Upper lobe of right lung (tissue), 1 donor: ENCODE data around the gene TBC1D22A. TPM values are rescaled to one million over a fixed set of nuclear protein-coding genes. Genes with fewer than 3 reads are reported as not detected.

Experiments used
- ATAC-seq: fragments of 200-7000 bp; cut with Tn5 transposase; one replicate; pipeline ENCODE4 v1.9.1; 2020; ENCODE audit warnings: mild to moderate bottlenecking, moderate library complexity
- DNase-seq: peaks from one replicate; pipeline ENCODE4 v3.0.0-alpha.2; 2020
- H3K27ac ChIP-seq: fragments of 200-600 bp; one replicate; pipeline ENCODE4 v1.8.0; 2022
- H3K27me3 ChIP-seq: fragments of 200-600 bp; one replicate; pipeline ENCODE4 v1.8.0; 2022; ENCODE audit warnings: mild to moderate bottlenecking
- H3K36me3 ChIP-seq: fragments of 200-600 bp; one replicate; pipeline ENCODE4 v1.8.0; 2022
- H3K4me1 ChIP-seq: fragments of 200-600 bp; one replicate; pipeline ENCODE4 v1.8.0; 2022
- H3K4me3 ChIP-seq: fragments of 200-600 bp; one replicate; pipeline ENCODE4 v1.8.0; 2022; ENCODE audit warnings: mild to moderate bottlenecking
- H3K9me3 ChIP-seq: fragments of 200-600 bp; one replicate; pipeline ENCODE4 v1.8.0; 2022
- intact Hi-C: fragments of 100-400 bp; cut with DNase I; formaldehyde crosslinking; loops from one replicate; pipeline ENCODE4 v1.11.0; 2022
- total RNA-seq: library from RNA; stranded (reverse); fragmentation: NEBNext Ultra II Directional; extraction: Animal tissue kit (Norgen Biotek cat#: 25700); gene quantifications from one replicate; pipeline ENCODE4 v1.2.1, GENCODE V29; 2021
- TF ChIP-seq, protein P1 (sequence below): fragments of 200-600 bp; IDR thresholded peaks from one replicate; pipeline ENCODE4 v1.8.0; 2022; ENCODE audit warnings: antibody characterized with exemption
- donor health status: DM: no; HTN: yes; CAD: no; lungs with severe emphysema.

The TBC1D22A gene
- total RNA-seq, 1 donor from 2014 or later, result 31.3 TPM

DNA sequence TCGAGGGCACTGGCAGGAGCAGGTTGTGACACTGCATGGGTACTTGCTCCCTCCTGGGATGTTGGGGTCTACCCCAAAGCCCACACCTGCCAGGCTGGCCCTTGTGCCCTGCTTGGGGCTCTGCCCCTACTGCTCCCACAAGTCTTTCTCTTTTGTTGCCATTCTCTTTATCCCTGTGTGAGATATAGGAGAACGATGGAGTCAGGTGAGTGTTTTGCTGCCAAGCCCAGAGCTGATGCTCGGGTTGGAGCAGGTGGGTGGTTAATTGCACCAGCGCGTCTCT, 292.6 kb downstream of the TBC1D22A start:
- no peaks in the 10 kb centered on the region for H3K4me1 ChIP-seq
- no peak overlapping the region for H3K27ac ChIP-seq
- no peak overlapping the region for H3K4me3 ChIP-seq
- no peaks in the 10 kb centered on the region for H3K36me3 ChIP-seq
- TF ChIP-seq, protein P1, sequence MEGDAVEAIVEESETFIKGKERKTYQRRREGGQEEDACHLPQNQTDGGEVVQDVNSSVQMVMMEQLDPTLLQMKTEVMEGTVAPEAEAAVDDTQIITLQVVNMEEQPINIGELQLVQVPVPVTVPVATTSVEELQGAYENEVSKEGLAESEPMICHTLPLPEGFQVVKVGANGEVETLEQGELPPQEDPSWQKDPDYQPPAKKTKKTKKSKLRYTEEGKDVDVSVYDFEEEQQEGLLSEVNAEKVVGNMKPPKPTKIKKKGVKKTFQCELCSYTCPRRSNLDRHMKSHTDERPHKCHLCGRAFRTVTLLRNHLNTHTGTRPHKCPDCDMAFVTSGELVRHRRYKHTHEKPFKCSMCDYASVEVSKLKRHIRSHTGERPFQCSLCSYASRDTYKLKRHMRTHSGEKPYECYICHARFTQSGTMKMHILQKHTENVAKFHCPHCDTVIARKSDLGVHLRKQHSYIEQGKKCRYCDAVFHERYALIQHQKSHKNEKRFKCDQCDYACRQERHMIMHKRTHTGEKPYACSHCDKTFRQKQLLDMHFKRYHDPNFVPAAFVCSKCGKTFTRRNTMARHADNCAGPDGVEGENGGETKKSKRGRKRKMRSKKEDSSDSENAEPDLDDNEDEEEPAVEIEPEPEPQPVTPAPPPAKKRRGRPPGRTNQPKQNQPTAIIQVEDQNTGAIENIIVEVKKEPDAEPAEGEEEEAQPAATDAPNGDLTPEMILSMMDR, result no peak
- H3K27me3 ChIP-seq, result no peaks in the 10 kb centered on the region
- ATAC-seq, result no peak
- intact Hi-C loops, result no loop called here
- H3K9me3 ChIP-seq, result no peaks in the 10 kb centered on the region
- DNase-seq, result no peak

DNA sequence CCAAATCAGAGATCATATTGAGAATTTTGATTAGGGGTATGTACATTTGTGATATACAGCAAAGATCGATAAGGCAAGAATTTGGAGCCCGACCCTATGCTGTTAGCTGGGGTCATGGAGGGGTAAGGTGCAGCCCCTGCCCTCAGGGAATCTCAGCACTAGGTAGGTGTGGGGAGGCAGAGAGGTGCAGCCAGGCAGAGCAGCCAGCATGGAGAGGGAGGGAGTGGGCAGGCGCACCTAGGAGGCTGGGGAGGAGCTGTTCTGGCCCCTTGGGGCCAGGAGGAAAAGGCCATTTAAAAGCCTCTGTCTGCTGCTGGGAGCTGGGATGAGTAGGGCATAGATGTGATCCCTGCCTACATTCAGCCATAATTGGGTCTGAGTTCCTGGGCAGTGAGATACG, 293.0 kb downstream of the TBC1D22A start:
- no peak for ATAC-seq
- TF ChIP-seq, protein P1, result no peak
- DNase-seq, result no peak
- no peaks in the 10 kb centered on the region for H3K4me1 ChIP-seq
- H3K27ac ChIP-seq, result no peak overlapping the region
- H3K36me3 ChIP-seq, result no peaks in the 10 kb centered on the region
- H3K9me3 ChIP-seq, result no peaks in the 10 kb centered on the region
- intact Hi-C loops, result no loop called here
- no peaks in the 10 kb centered on the region for H3K27me3 ChIP-seq
- H3K4me3 ChIP-seq, result no peak overlapping the region

DNA sequence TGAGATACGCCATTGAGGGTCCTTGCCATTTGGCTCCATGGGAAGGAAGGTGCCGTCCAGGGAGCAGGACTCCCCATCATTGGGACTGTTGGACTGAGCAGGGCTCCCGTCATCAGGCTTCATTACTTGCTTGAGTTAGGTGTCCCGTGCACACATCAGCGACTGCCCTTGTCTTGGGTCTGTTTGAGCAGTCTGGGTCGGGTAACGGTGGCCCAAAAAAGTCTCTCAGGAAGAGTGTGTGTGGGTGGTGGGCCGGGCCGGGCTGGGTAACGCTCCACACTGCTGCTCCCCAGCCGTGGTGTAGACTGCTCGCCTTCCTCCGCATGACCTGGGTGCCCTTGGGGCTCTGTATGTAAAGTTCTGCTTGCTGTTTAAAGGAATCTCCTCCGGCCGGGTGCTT, 293.5 kb downstream of the TBC1D22A start:
- no peaks in the 10 kb centered on the region for H3K36me3 ChIP-seq
- H3K27me3 ChIP-seq, result no peaks in the 10 kb centered on the region
- ATAC-seq (no peak), DNase-seq (peak; percentile 56)
- no peaks in the 10 kb centered on the region for H3K4me1 ChIP-seq
- no peak overlapping the region for H3K27ac ChIP-seq
- no peaks in the 10 kb centered on the region for H3K9me3 ChIP-seq
- TF ChIP-seq, protein P1, result no peak
- no peak overlapping the region for H3K4me3 ChIP-seq
- intact Hi-C loops, result no loop called here

DNA sequence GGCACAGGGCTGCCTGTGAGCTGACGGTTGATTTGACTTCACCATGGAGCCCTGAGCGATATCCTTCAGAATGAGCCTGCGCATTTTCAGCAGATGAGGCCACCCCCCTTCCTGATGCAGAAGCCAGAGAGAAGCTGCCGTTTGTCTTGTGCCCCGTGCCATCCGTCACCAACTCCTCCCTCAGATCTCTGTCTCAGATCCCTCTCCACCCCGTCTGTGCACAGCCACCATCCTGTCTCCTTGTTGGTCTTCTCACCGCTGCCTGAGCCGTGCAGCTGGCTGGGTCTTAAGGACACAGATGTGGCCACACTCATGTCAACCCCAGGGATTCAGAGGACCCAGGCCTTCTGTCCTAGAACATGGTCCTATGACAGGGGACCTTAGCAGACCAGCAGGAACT, 293.9 kb downstream of the TBC1D22A start:
- ATAC-seq (no peak), DNase-seq (peak; percentile 46)
- TF ChIP-seq, protein P1, result no peak
- intact Hi-C loops, result no loop called here
- no peaks in the 10 kb centered on the region for H3K4me1 ChIP-seq
- H3K9me3 ChIP-seq, result no peaks in the 10 kb centered on the region
- no peaks in the 10 kb centered on the region for H3K27me3 ChIP-seq
- H3K27ac ChIP-seq, result no peak overlapping the region
- H3K4me3 ChIP-seq, result no peak overlapping the region
- no peaks in the 10 kb centered on the region for H3K36me3 ChIP-seq

DNA sequence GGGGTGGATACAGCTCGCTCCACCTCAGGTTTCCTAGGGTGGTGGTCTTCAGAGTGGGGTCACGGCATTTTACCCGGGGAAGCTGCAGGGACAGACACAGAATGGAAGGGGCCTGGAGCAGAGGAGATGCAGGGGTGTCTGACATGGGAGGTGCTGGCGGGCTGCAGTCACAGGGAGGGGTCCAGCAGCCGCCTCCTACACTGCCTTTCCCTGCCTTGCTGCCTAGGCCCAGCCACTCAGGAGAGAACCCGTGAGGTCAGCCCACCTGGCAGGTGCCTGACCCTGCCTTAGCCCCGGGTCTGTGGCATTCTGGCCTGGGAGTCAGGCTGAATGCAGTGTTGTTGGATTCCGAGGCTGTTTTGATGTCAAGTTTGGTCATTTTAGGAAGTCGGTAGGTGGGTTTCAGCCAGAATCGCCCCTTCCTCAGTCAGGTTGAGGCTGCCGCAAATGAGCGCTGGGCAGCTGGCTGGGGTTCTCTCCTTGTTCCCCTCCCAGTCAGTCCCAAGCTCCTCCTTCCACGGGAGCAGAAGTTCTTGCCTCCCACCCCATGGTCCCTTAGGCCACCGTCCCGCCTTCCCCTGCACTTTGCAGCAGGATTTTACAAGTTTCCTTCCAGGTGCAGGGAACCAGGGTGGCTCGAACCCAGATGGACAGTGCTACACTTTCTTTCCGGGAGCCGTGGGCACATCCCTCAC, 294.5 kb downstream of the TBC1D22A start:
- H3K27me3 ChIP-seq, result no peaks in the 10 kb centered on the region
- peak; percentile 53 for DNase-seq
- H3K4me1 ChIP-seq, result no peaks in the 10 kb centered on the region
- H3K9me3 ChIP-seq, result no peaks in the 10 kb centered on the region
- TF ChIP-seq, protein P1, result no peak
- H3K27ac ChIP-seq, result no peak overlapping the region
- no peaks in the 10 kb centered on the region for H3K36me3 ChIP-seq
- no peak for ATAC-seq
- intact Hi-C loops, result no loop called here
- no peak overlapping the region for H3K4me3 ChIP-seq
